MG63 (cell line): Measurements from ENCODE around the gene TCAP. TPM values are rescaled to one million over a fixed set of nuclear protein-coding genes. Genes with fewer than 3 reads are reported as not detected.
A peak's percentile ranks its signal among the peaks of the same experiment; 100 is the strongest.

Source experiments
- DNase-seq: peaks from one replicate; pipeline ENCODE4 v3.0.0-alpha.2; 2020
- H3K27me3 ChIP-seq: fragments of 250-450 bp; sonication (Bioruptor Pico); 2 replicates; pipeline ENCODE4 v1.5.1; 2020; ENCODE audit warnings: mild to moderate bottlenecking, moderate library complexity
- H3K36me3 ChIP-seq: fragments of 250-450 bp; sonication (Bioruptor Pico); 2 replicates; pipeline ENCODE4 v1.5.1; 2020; ENCODE audit warnings: mild to moderate bottlenecking, moderate library complexity
- H3K4me3 ChIP-seq: fragments of 250-450 bp; sonication (Bioruptor Pico); 2 replicates; pipeline ENCODE4 v1.5.1; 2020; ENCODE audit warnings: mild to moderate bottlenecking, moderate library complexity
- H3K9me3 ChIP-seq: fragments of 250-450 bp; sonication (Bioruptor Pico); 2 replicates; pipeline ENCODE4 v1.5.1; 2020; ENCODE audit warnings: mild to moderate bottlenecking, moderate library complexity
- total RNA-seq: library from RNA; depleted of rRNA; stranded (reverse); fragments of >200 nt; shearing (Covaris generic); gene quantifications from 2 replicates; pipeline ENCODE4 v1.2.3, GENCODE V29; 2014; ENCODE audit warnings: low replicate concordance; rRNA removed

TCAP gene, protein sequence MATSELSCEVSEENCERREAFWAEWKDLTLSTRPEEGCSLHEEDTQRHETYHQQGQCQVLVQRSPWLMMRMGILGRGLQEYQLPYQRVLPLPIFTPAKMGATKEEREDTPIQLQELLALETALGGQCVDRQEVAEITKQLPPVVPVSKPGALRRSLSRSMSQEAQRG
- 0.07 TPM in 1 of 2 replicates, not detected in the other for total RNA-seq

DNA sequence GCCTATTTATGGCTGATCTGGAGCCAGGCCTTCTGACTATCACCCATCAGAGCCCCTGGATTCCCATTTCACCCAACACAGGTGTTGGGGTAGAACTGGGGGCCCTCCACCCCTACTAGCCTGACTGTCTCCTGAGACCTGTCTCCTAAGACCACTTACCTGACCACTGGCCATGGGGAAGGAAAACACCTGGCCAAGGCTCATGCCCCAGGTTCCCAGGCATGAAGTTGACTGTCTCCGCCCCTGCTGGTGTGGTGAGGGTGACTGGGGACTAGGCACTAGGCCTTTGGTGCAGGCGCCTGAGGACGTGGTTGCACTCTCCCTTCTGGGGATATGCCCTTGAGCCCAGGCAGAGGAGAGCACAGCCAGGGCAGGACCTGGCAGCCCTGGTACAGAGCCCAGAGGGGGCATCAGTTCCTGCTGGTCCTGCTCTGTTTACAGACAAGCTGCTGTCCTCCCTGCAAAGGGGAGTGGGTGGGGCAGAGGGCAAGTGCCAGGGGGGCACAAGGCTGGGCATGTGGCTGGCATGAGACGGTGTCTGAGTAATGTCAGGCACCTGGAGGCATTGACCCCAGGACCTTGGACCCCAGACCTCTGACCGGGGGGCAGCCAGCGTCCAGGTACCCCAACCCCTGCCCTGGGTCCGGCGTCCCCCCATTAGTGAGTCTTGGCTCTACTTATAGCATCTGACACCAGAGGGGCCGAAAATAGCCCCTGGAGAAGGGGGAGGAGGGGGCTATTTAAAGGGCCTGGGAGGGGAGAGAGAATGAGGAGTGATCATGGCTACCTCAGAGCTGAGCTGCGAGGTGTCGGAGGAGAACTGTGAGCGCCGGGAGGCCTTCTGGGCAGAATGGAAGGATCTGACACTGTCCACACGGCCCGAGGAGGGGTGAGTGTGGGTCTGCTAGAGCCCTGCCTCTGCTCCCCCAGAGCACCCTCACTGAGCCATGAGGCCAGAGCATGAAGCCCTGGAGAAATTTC is at the start of gene TCAP:
TSS of gene TCAP (plus strand) at position 769 of the 981 bp plus-strand sequence. CDS start at position 780, 11 bp downstream.
- DNase-seq = no peak
- peaks cover 17% of the 10 kb centered on the region for H3K36me3 ChIP-seq
- H3K9me3 ChIP-seq = no peaks in the 10 kb centered on the region
- no peak within 1 kb of the TSS for H3K4me3 ChIP-seq
- H3K27me3 ChIP-seq = no peaks in the 10 kb centered on the region

DNA sequence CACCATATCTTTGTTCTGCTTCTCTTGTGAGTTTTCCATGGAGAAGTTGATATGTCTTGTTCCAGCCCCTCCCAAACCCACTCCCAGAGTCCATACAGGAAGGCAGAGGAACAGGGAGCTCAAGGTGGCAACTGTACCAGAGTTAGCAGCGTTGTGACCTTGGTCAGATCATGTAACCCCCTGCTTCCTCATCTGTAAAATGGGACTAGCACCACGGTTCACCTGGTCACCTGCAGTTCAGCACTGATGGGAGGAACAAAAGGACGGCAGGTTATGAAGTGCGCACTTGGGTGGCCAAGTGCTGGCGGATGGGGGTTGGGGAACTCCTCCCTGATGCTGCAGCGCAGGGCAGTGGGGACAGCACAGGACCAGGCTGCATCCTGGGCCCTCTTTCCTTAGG is 49.7 kb upstream of the TCAP start:
- Histone ChIP-seq H3K4me3 (no peak overlapping the region), H3K36me3 (no peaks in the 10 kb centered on the region), H3K27me3 (no peaks in the 10 kb centered on the region), H3K9me3 (no peaks in the 10 kb centered on the region)
- DNase-seq = no peak

- no peak for DNase-seq
- Histone ChIP-seq H3K36me3 (no peaks in the 10 kb centered on the region), H3K9me3 (no peaks in the 10 kb centered on the region), H3K4me3 (no peak overlapping the region; the same call in 1 of the 2 replicates), H3K27me3 (0 out of 2 replicates have a peak, but pooled peaks cover 3% of the 10 kb centered on the region)
Measured at GRCh38 chr17:39617100-39617445, 48.1 kb upstream of the TCAP start.

DNA sequence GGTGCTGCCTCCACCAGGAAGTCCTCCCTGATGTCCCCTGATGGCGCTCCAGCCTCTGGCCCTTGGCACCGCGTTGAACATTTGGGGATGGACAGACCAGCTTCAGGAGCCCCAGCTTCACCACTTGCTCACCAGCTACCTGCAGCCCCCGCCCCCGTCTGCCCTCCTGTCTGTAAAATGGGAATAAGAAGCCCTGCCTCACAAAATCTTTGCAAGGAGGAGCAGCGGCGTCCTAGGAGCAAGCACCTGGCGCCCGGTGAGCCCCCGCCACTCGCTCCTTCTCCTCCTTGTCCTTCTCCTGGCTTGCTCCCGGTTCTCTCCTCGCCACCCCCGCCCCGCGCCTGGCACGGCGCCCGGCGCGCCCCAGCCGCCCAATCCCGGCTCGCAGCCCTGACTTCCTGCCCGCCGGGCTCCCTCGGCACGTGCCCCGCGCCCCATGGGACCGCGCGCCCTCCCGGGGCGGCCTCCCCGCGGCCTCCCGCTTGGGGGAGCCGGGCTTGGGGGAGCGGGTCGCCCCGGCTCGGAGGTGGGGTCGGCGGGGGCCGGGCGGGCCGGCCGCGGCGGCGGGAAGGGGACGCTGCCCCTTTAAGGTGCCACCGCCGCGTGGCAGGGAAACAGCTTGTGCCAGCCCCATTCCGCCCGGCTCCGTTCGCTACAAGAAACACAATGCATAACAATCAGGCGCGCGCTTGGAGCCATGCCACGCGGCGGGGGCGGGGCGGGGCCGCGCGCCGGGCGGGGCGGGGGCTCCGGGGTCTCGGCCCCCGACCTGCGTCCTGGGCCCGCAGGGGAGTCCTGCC is 47.5 kb upstream of the TCAP start:
- no peaks in the 10 kb centered on the region for H3K9me3 ChIP-seq
- H3K27me3 ChIP-seq = 0 out of 2 replicates have a peak, but pooled peaks cover 3% of the 10 kb centered on the region
- no peaks in the 10 kb centered on the region; the same call in 1 of the 2 replicates for H3K36me3 ChIP-seq
- H3K4me3 ChIP-seq = peak overlapping the region; percentile 52
- DNase-seq = peak; percentile 84

- Histone ChIP-seq H3K36me3 (no peaks in the 10 kb centered on the region; the same call in 1 of the 2 replicates), H3K9me3 (no peaks in the 10 kb centered on the region), H3K4me3 (peak overlapping the region; percentile 52), H3K27me3 (0 out of 2 replicates have a peak, but pooled peaks cover 3% of the 10 kb centered on the region)
- DNase-seq = no peak
Measured at GRCh38 chr17:39618246-39618913, 46.8 kb upstream of the TCAP start.

DNA sequence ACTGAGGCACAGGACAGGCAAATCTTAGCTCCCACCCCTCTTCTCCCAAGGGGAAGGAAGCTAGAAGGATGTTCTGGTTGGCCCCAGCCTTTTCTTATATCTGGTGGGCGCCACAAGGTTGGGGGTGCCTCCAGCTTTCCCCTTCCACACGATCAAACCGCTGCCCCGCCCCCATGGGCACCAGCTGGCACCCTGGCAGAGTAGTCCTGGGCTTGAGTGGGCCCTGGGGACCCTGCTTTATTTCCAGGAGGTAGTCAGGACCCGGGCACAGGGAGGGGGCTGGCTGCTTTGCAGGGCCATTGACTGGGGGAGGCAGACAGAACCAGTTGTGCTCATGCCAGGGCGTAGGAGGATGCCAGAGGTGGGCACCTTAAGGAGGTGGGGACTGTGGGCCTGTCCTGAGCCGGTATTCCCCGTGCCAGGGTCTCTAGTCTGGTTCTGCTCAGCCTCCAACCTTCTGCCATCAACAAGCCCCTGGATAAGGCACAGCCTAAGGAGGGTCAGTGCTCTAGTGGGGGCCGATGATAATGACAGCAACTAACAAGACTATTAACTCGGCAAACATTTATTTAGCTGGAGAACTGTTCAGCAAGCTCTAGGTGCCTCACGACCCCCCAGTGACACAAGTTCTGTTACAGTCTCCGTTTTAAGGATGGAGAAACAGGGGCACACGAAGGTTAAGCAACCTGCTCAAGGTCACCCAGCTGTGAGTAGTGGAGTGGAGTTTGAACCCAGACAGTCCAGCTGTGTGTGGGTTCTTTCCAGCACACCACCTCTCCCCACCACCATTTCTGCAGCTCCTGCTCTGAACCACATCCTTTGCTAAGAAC is 46.0 kb upstream of the TCAP start:
- no peaks in the 10 kb centered on the region; the same call in 1 of the 2 replicates for H3K36me3 ChIP-seq
- no peak overlapping the region; the same call in 1 of the 2 replicates for H3K4me3 ChIP-seq
- H3K9me3 ChIP-seq = no peaks in the 10 kb centered on the region
- no peak for DNase-seq
- H3K27me3 ChIP-seq = 0 out of 2 replicates have a peak, but pooled peaks cover 3% of the 10 kb centered on the region

DNA sequence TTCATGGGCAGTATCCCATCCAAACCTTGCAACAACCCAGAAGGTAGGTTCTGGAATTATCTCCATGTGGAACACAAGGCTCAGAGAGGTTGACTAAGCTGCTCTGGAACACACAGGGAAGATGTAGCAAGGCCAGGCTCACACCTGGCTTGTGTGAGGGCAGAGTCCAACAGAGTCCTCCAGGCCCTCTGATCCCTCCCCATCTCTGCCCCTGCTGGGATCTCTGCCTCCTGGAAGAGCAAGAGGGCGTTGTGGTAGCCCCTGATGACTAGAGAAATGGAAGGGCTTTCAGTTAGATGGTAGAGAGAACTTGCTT is 45.4 kb upstream of the TCAP start:
- DNase-seq = no peak
- Histone ChIP-seq H3K4me3 (no peak overlapping the region), H3K36me3 (no peaks in the 10 kb centered on the region; the same call in 1 of the 2 replicates), H3K9me3 (no peaks in the 10 kb centered on the region), H3K27me3 (0 out of 2 replicates have a peak, but pooled peaks cover 3% of the 10 kb centered on the region)

GRCh38 chr17:39621523-39622379 is 43.4 kb upstream of the TCAP start:
- Histone ChIP-seq H3K27me3 (peaks cover 5% of the 10 kb centered on the region; the same call in 1 of the 2 replicates), H3K4me3 (no peak overlapping the region), H3K36me3 (no peaks in the 10 kb centered on the region; the same call in 1 of the 2 replicates), H3K9me3 (no peaks in the 10 kb centered on the region)
- peak; percentile 74 for DNase-seq

- Histone ChIP-seq H3K27me3 (peaks cover 12% of the 10 kb centered on the region; the same call in 1 of the 2 replicates), H3K9me3 (no peaks in the 10 kb centered on the region), H3K4me3 (no peak overlapping the region)
Measured at GRCh38 chr17:39622380-39623006, 42.7 kb upstream of the TCAP start.

GRCh38 chr17:39623356-39623950 is 41.7 kb upstream of the TCAP start:
- Histone ChIP-seq H3K36me3 (no peaks in the 10 kb centered on the region; the same call in 1 of the 2 replicates), H3K27me3 (peaks cover 12% of the 10 kb centered on the region; the same call in 1 of the 2 replicates), H3K4me3 (no peak overlapping the region), H3K9me3 (no peaks in the 10 kb centered on the region)
- peak; percentile 84 for DNase-seq

More at GRCh38 chr17:39622380-39623006, 42.7 kb upstream of the TCAP start:
- no peaks in the 10 kb centered on the region; the same call in 1 of the 2 replicates for H3K36me3 ChIP-seq
- DNase-seq = no peak

GRCh38 chr17:39624313-39624712 is 40.8 kb upstream of the TCAP start:
- no peak for DNase-seq
- Histone ChIP-seq H3K9me3 (no peaks in the 10 kb centered on the region), H3K27me3 (peaks cover 12% of the 10 kb centered on the region; the same call in 1 of the 2 replicates)

DNA sequence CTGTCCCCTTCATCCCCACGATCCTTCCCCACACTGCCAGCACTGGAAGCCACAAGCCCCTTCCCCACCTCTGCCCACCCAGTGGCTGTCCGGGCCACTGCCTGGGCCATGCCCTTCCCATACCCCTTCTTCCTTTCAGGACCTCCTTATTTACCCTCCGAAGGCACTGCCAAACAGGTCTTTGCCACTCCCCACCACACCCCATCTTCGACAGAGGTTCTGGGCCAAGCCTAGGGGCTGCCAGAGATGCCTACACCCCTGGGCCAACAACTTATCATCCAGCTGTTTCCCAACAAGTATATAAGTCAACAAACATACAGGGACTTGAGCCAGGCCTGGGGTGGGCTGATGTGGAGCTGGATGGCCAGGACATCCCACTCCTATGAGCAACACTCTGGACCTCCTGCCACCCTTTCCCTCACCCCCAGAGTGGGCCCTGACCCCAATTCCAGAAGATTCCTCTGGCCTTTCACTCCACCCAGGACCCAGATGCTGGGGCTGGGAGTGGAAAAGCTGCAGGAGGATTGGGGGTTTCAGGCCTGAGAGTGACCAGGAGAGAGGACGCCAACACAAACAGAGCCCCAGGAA is 39.9 kb upstream of the TCAP start:
- peaks cover 12% of the 10 kb centered on the region; the same call in 1 of the 2 replicates for H3K27me3 ChIP-seq
- H3K9me3 ChIP-seq = no peaks in the 10 kb centered on the region
- H3K36me3 ChIP-seq = no peaks in the 10 kb centered on the region; the same call in 1 of the 2 replicates
- no peak overlapping the region for H3K4me3 ChIP-seq
- peak; percentile 49 for DNase-seq

More at GRCh38 chr17:39624313-39624712, 40.8 kb upstream of the TCAP start:
- Histone ChIP-seq H3K36me3 (no peaks in the 10 kb centered on the region; the same call in 1 of the 2 replicates), H3K4me3 (no peak overlapping the region)
